Fibroblast of the conjunctiva (primary cell): Measurements from ENCODE around the gene FECH.
A peak's percentile ranks its signal among the peaks of the same experiment; 100 is the strongest.
"Not testable (repeated sequence)": the region's sequence is repeated elsewhere in the genome, so short reads cannot be mapped to it uniquely, and the experiment has no call there.

Source experiments
- DNase-seq: peaks from one replicate; pipeline ENCODE4 v3.0.0-alpha.2; 2010; ENCODE audit warnings: low read depth

The FECH gene, protein sequence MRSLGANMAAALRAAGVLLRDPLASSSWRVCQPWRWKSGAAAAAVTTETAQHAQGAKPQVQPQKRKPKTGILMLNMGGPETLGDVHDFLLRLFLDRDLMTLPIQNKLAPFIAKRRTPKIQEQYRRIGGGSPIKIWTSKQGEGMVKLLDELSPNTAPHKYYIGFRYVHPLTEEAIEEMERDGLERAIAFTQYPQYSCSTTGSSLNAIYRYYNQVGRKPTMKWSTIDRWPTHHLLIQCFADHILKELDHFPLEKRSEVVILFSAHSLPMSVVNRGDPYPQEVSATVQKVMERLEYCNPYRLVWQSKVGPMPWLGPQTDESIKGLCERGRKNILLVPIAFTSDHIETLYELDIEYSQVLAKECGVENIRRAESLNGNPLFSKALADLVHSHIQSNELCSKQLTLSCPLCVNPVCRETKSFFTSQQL

DNA sequence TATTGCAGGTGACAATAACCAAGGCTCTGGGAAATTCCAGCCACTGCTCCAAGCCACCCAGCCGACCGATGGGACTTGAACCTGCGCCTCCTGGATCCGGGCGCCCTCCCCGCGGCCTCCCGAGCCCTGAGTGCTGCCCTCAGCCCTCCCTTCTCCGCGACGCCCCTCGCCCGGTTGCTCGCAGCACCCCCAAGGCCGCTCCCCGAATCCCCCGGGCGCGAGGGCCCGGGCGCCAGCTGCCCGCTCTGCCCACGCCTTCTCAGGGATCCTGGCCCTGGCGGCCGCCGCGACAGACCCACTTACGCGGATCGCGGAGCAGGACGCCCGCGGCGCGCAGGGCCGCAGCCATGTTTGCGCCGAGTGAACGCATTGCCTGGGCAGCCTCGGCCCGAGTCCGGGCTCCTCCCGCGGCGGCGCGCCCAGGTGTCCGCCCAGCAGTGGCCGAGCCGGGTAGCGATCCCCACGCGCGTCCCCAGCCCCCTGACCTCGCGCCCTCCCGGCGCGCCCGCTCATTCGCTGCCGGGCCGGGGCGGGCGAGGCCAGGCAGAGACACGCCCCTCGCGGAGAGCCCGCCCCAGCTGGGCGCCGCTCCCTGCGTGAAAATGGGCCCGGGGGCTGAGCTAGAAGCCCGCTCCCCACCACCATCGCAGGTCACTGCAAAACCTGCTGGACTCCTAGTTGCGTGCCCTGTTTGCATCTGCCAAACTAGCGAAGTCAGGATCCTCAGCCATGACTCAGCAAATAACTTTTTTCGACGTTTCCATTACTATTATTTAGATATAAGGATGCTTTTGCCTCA lies at the start of gene FECH:
Gene FECH (minus strand): TSS at position 452 of the 799 bp plus-strand sequence. CDS start 82 bp downstream, at position 370.
- DNase-seq = peak; percentile 35

- peak; percentile 28 for DNase-seq
Measured at GRCh38 chr18:57635003-57635822, 48.7 kb upstream of the FECH start.

DNA sequence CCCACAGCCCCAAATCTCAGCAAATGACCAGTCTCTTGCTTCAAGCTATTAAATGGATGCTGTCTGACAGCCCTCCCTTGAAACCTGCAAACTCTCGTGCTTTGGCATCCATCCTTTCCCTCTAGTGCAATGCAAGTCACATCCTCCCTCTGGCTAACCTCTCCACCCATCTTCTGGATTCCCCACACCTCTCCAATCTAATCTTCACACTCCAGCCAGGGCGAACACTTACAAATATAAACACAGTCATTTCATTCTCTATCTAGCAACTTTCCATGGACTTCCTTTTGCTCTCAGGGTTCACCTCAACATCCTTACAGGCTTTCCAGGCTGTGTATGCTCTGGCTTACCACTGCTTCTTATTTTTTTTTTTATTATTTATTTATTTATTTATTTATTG lies 45.2 kb upstream of the FECH start:
- DNase-seq = no peak

DNA sequence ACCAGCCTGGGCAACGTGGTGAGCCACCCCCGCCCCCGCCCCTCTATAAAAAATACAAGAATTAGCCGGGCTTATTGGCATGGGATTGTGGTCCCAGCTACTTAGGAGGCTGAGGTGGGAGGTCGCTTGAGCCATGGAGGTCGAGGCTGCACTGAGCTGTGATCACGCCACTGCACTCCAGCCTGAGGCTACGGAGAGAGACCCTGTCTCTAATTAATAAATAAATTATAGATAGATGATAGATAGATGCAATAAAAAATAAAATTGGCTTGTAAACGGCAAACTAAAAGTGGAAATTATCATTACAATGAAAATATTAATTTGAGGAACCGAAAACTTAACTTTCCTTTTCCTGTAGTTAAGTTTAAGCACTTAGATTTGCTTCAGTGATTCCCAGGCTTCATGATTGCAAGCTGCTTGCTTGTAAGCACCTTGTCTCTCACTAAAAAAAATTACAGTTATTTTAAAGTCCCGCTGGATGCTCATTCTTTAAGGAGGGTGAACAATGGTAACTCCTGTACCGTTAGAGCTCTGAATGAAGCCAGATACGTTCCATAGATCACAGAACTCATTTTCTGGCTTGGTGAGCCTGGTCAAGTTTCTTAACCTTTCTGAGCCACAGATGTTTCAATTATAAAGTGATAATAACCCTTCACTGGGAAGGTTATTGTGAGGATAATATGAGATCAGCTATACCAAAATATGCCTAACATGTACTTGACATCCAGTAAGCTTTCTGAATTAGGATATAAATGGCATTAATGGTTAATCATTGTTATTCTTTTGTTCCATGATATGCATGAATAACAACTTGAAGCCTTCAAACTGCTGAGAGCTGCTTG lies 44.5 kb upstream of the FECH start:
- no peak for DNase-seq

GRCh38 chr18:57630002-57630753 lies 43.7 kb upstream of the FECH start:
- peak; percentile 91 for DNase-seq

DNA sequence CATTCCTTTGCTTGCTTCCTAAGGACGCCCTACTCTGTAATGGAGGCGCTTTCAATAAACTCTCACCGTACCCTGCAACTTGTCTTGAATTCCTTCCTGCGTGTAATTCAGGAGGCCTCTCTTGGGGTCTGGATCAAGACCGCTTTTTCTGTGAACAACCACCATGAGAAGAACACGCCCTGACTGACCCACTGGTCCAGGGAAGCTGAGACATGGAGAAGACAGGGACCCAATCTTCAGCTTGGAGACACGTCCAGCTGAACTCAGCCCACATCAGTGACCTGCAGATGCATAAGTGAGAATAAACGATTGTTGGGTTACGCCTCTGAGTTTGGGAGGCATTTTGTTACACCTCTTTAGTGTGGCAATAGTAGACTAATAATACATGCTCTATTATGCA lies 42.9 kb upstream of the FECH start:
- no peak for DNase-seq

GRCh38 chr18:57627488-57627887 lies 41.0 kb upstream of the FECH start:
- no peak for DNase-seq

- DNase-seq = no peak
Measured at GRCh38 chr18:57624988-57625387, 38.5 kb upstream of the FECH start.

DNA sequence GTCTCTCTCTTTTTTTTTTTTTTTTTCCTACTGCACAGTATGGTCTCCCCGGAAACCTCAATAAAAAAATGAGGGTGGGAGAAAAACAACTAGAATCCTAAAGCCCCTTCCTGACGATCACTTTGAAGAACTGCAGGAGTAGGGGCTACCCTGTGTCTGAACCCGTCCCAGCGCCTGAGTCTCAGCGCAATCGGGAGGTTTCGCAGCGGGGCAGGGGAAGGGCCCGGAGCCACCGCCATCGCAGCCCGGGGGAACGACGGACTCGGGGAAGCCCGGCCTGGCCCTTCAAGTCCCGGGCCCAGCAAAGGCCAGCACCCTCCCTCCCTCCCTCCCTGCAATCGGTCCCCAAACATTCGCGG lies 34.7 kb upstream of the FECH start:
- no peak for DNase-seq

GRCh38 chr18:57619876-57620275 lies 33.4 kb upstream of the FECH start:
- DNase-seq = no peak

GRCh38 chr18:57618910-57619309 lies 32.4 kb upstream of the FECH start:
- no peak for DNase-seq

- no peak for DNase-seq
Measured at GRCh38 chr18:57603871-57604270, 17.4 kb upstream of the FECH start.

DNA sequence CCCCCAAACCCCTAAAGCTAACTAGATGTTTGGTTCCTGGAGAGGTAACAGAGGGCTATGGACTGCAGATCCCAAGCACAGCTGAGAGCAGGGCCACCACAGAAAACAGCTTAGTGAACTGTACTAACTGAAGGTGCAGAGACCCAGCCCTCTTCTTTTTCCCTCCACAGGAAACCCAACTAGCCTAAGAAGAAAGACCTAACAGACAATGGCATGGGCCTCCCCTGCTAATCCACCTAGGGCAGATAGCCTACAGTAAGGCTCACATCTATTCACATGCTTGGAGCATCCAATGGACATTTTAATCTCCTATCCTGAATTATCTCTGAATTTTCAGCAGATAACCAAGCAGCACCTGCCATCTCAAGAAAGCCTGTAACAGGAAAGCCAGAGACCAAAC lies 8.8 kb upstream of the FECH start:
- DNase-seq = no peak

GRCh38 chr18:57592716-57593115 lies 6.2 kb upstream of the FECH start:
- not testable (repeated sequence) for DNase-seq

DNA sequence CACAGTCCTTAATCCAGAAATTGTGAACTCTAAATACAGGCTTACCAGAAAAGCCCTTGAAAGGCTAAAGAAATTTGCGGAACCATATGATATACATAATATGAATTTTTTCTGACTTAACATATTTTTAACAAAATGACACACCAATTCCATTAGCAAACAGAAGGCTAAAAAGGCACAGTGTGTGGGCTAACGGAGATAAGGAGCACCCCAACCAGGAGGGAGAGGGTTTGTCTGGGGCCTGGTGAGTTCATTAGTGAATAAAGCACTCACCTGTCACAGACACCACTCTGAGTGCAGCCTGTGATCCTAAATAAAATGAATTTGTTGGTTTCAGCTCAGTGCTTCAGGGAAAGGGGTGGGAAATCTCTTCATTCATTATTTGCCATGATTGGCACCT lies 2.7 kb upstream of the FECH start:
- no peak for DNase-seq

GRCh38 chr18:57587098-57587661 lies 678 bp upstream of the FECH start:
- no peak for DNase-seq

- DNase-seq = no peak
Measured at GRCh38 chr18:57585855-57586250, 649 bp downstream of the FECH start.

- DNase-seq = no peak
Measured at GRCh38 chr18:57585421-57585820, 1.1 kb downstream of the FECH start.

- DNase-seq = no peak
Measured at GRCh38 chr18:57584444-57584843, 2.1 kb downstream of the FECH start.

- no peak for DNase-seq
Measured at GRCh38 chr18:57583297-57583835, 3.1 kb downstream of the FECH start.
